ENCODE data around the gene EGFL8.
A peak's percentile ranks its signal among the peaks of the same experiment; 100 is the strongest.
"Not testable (repeated sequence)": the region's sequence is repeated elsewhere in the genome, so short reads cannot be mapped to it uniquely, and the experiment has no call there.

The EGFL8 gene

DNA sequence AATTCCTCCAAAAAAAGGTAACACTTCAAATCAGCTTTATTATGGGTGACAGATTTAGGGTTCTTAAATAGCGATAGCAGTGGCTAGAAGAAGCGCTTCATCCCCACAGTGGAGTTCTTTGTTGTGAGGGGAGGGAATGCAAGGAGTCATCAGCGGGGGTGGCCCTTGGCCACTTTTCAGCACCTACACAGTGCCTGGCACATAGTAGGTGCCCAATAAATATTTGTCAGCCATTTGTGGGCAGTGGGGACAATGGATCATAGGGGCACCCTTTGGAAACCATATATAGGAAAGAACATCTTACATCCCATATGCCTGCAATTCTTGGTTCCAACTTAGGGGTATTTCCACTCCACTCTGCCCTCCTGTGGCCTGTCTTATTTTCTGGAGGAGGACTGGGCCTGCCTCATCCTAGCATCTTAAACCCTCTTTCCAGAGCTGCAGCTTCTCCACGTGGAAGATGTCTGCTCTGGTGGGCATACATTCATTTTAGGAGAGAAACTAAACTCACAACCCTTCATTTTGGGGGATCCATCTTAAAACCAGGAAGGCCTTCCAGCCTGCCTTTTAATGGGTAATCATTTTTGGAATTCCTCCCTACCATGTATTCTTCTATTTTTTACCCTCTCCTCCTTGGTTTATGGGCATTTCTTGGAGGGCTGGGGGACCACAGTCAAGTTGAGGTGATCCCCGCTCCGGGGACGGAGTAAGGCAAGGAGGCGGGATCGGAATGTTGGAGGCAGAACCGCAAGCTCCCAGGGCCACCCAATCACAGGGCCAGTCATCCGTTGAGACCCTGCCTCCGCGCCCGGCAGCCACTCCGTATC, 30.6 kb downstream of the EGFL8 start:
- peak; percentile 40 for FAIRE-seq
- no peak for DNase-seq (ENCODE audit: low spot score)

DNA sequence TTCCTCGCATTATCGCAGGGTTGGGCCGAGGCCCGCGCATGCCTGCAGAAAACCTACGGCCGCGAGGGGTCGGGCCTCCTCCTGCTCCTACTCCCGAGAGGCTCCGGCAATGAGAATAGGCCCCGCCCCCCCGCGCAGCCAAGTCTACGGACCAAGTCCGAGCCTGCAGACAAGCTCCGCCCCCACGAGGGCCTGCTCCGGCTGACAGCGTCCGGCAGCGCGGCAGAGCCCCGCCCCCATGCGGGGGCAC, 31.2 kb downstream of the EGFL8 start:
- FAIRE-seq (no peak), DNase-seq (ENCODE audit: low spot score) (peak; percentile 98)

DNA sequence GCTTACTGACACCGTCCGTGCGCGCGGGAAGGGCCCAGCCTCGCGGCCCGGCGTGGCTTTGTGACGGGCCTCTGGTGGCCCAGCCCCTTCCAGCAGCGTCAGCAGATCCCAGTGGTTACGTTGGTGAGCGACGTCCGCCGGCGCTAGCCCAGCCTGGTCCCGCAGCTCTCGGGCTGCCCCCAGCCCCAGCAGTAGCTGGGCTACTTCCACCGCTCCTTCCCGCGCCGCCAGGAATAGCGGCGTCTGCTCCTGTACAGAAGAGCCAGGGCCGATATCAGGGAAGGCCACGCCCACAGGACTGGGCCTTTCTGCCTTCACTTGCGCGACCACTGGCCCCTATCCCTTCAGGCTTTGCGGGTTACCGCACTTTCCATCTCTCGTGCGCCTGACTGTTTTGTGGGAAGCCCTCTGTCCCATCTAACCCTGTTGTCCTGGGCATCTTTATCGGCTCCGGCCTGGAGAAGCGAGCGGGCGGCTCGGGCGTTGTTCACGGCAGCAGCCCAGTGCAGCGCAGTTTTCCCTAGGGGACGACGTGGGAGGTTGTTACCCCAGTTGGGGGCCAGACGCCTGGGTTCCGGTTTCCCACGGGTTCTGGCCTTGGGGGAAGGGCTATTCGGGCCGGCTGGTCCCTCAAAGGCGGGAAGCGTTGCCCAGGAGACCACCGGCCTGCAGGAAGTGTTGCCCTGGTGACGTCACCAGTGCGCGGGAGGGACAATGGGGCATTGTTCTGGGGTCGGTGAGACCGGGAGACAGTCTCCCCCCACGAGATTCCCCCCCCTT, 31.7 kb downstream of the EGFL8 start:
- DNase-seq (ENCODE audit: low spot score) (peak; percentile 91), FAIRE-seq (no peak)

- FAIRE-seq (peak; percentile 68), DNase-seq (ENCODE audit: low spot score) (no peak)
Measured at GRCh38 chr6:32196682-32197616, 32.6 kb downstream of the EGFL8 start.

DNA sequence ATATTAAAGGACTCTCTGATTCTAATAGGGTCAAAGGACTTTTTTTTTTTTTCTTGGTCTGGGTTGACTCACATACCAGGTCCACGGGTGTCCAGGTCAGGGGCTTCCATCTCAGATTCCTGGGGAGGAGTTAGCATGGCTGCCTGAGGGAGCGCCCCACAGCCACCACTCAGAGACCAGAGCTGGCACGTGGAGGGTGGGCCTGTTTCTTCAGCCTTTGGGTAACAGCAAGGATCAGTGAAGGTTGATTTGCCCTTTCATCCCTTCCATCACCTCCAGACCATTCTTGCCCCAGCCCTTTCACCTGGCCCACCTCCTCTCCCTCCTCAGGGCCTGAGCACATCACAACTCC, 33.9 kb downstream of the EGFL8 start:
- DNase-seq (ENCODE audit: low spot score) (no peak), FAIRE-seq (no peak)

GRCh38 chr6:32198866-32199265, 34.5 kb downstream of the EGFL8 start:
- FAIRE-seq (no peak), DNase-seq (ENCODE audit: low spot score) (no peak)

DNA sequence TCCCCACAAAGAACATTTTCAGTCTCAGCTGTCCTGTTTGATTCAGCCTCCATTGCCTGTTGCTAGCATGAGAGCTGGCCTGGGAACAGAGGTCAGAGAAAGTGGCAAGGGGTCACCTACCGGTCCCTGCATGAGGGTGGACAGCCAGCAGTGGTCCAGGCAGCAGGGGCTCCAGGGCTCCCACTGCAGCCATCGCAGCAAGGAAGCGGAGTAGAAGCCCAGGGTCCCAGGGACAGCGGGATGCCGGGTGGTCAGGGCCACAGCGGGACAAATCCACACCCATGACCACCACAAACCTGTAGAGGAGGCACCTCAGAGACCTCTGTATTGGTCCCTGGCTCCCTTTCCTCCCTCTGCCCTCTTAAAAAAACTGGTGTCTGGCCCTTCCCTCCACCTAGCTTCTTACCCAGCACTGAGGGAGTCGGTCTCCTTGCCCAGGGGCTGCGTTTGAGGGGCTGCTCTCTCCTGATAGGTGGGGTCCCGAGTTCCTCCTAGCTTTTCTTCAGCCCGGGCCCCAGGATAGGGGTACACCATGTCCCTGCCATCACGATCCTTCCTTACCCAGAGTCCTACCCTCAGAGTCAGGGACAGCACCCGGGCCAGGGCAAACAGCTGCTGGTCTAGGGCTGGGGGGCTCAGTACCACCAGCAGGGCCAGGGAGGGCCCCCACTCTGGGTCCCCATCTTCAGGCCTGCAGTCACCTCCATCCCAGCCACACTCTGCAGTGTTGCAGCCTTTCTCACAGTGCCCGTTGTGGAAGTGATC, 36.5 kb downstream of the EGFL8 start:
- FAIRE-seq = no peak
- no peak for DNase-seq (ENCODE audit: low spot score)

DNA sequence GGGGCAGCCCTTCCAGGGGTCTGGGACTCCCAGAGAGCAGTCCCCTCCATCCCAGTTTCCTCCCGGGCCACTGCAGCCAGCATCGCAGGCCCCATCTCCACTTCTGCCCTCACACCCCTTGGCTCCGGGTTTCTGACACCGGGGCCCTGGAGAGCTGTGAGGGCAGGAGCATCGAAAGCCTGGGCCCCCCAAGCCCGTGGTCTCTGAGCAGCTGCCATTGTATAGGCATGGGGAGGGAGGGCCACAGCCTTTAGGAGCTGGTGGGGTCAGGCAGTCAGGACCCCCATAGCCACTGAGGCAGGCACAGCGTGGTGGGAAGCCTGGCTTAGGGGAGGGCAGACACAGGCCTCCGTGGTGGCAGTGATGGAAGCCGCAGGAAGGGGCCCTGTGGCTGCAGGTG, 37.8 kb downstream of the EGFL8 start:
- FAIRE-seq (no peak), DNase-seq (ENCODE audit: low spot score) (no peak)

DNA sequence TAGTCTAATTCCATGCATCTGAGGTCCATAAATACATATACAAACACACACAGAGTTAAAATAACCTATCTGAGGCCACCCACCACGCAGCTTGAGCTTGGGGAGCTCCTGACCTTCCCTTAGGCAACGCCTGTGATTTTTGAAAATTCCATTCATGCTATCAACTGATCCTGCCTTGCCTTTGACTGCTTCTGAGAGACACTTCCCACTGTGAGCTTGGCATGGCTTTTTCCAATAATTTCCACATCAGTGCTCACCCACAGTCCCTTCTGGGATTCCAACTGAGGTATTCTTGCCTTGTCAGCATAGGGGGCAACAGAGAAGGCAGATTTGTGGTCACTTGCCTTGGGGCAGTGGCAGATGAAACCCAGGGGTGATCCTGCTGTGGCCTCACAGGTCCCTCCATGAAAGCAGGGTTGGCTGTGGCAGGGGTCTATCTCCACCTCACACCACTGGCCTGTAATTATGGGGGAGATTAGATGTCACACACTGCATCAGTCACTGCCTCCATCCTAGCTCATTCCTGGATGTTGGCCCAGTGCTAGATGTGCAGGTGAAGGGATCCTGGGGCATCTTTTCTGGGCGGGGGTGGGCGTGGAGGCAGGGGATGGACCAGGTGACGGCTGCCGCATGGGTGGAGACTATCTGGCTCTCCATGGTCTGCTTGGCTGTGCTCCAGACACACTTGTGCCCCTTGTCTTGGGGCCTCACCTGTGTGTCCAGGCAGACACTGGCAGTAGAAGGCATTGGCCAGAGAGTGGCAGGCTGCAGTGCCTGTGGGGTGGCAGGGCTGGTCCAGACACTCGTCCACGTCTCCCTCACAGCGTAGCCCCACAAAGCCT, 39.3 kb downstream of the EGFL8 start:
- no peak for FAIRE-seq
- no peak for DNase-seq (ENCODE audit: low spot score)

DNA sequence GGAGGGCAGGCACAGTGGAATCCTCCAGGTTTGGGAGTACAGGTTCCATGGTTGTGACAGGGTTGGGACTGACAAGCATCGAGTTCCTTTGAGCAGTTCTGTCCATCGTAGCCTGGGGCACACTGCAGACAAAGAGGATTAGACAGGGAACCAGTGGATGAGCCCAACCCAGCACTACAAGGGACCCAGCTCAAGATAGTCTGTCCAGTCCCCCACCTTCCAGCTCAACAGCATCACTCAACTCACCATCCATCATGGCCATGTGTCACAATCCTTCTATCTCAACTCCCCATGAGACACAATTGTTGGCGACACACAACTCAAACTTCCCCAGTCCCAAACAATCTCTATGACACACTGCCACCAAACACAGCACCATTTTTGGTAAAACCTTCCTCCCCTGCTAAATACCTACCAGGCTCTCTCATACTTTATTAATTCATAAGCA, 39.9 kb downstream of the EGFL8 start:
- DNase-seq (ENCODE audit: low spot score) (no peak), FAIRE-seq (no peak)

- no peak for DNase-seq (ENCODE audit: low spot score)
- no peak for FAIRE-seq
Measured at GRCh38 chr6:32208996-32209395, 44.6 kb downstream of the EGFL8 start.

GRCh38 chr6:32210191-32210601, 45.8 kb downstream of the EGFL8 start:
- FAIRE-seq = no peak
- no peak for DNase-seq (ENCODE audit: low spot score)

DNA sequence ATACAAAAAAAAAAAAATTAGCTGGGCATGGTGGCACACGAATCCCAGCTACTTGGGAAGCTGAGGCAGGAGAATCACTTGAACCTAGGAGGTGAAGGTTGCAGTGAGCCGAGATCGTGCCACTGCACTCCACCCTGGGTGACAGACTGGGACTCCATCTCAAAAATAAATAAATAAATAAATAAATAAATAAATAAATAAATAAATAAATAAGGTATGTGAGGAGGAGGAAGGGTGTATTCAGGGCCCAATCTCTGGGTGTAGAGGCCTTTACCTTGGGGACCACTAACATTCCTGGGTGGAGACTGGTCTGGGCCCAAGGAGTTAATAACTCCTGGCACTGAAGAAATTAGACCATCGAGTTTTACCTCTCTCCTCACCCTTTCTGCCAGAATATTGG, 47.0 kb downstream of the EGFL8 start:
- not testable (repeated sequence) for FAIRE-seq; DNase-seq (ENCODE audit: low spot score)

GRCh38 chr6:32212076-32212760, 47.8 kb downstream of the EGFL8 start:
- DNase-seq (ENCODE audit: low spot score) = no peak
- peak; percentile 65 for FAIRE-seq

DNA sequence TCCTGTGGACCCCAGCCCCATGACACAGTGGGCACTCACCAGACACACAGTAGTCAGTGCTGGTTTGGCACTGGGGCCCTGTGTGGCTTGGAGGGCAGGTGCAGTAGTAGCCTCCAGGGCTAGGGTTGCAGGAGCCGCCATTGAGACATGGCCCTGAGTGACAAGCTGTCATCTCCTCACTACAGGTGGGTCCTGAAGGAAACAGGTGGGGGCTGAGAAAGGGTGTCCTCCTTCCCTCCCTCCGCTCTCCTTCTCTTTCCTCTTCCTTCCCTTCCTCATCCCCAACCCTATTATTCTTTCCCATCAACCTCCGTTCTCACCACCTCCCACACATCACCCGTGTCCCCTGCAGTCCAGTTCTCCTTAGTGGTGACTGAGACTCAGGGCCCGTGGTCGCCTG, 49.3 kb downstream of the EGFL8 start:
- DNase-seq (ENCODE audit: low spot score) (no peak), FAIRE-seq (no peak)

GRCh38 chr6:32214126-32214525, 49.7 kb downstream of the EGFL8 start:
- FAIRE-seq = no peak
- DNase-seq (ENCODE audit: low spot score) = no peak

DNA sequence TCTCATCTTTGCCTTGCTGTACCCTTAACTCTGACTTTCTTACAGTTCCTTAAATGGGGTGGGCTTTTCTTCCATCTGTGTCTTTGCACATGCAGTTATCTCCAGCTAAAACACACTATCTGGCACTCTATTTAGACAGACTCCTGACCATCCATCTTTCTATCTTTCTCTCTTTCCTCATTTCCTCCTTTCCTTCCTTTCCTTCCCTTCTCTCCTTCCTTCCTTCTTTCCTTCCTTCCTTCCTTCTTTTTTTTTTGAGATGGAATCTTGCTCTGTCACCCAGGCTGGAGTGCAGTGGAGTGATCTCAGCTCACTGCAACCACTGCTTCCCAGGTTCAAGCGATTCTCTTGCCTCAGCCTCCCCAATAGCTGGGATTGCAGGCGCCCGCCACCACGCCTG, 51.2 kb downstream of the EGFL8 start:
- DNase-seq (ENCODE audit: low spot score) (no peak), FAIRE-seq (no peak)

DNA sequence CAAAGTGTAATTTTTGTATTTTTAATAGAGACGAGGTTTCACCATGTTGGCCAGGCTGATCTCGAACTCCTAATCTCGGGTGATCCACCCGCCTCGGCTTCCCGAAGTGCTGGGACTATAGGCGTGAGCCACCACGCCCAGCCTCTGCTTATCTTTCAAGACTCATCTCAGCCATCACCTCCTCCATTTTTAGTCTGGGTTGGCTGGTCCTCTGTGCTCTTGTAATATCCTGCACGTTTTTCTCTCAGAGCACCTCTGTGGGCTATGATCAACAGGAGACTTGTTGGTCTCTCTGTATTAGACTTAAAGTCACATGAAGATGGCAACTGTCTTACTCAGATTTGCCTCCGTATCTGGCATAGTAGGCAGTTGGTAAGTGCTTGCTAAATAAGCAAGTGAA, 51.9 kb downstream of the EGFL8 start:
- FAIRE-seq (no peak), DNase-seq (ENCODE audit: low spot score) (no peak)

DNA sequence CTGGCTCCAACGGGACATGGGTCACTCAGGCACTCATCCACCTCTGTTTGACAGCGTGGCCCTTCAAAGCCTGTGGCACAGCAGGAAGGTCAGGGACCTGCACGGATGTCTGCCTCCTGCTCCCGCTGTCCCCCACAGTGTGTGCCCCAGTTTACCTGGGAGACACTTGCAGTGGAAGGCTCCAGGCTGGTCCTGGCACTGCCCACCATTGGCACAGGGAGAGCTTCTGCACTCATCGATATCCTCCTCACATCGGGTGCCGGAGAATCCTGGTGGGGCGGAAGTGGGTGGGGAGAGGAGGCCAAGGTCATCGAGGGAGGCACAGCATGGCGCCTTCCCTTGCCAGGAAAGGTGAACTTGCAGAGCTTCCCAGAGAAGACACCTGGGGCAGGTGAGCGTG, 52.6 kb downstream of the EGFL8 start:
- no peak for DNase-seq (ENCODE audit: low spot score)

More for the DNA sequence above, 52.6 kb downstream of the EGFL8 start:
- FAIRE-seq = no peak
